Left lung (tissue), 10 donors: ENCODE measurements around the gene ABHD16A. TPM values are rescaled to one million over a fixed set of nuclear protein-coding genes. Genes with fewer than 3 reads are reported as not detected.

Experiments used
- ATAC-seq: fragments of 200-7000 bp; cut with Tn5 transposase; one replicate; pipeline ENCODE4 v1.9.1; 2020; ENCODE audit warnings: moderate library complexity
- DNase-seq, 4 donors: peaks; one replicate each; pipeline ENCODE4 v3.0.0-alpha.2; 2013 to 2020
- H3K27ac ChIP-seq, 2 donors: fragments of 200-600 bp; sonication (generic) in 1 of 2; one replicate each; pipeline versions ENCODE4 v1.5.0 to v1.8.0; 2020 to 2021
- H3K27me3 ChIP-seq, 2 donors: fragments of 200-600 bp; sonication (generic) in 1 of 2; one replicate each; pipeline versions ENCODE4 v1.5.0 to v1.8.0; 2020 to 2021
- H3K36me3 ChIP-seq, 2 donors: fragments of 200-600 bp; sonication (generic) in 1 of 2; one replicate each; pipeline versions ENCODE4 v1.5.0 to v1.8.0; 2020 to 2021
- H3K4me1 ChIP-seq, 2 donors: fragments of 200-600 bp; one replicate each; pipeline ENCODE4 v1.8.0; 2021
- H3K4me3 ChIP-seq, 2 donors: fragments of 200-600 bp; sonication (generic) in 1 of 2; one replicate each; pipeline versions ENCODE4 v1.5.0 to v1.8.0; 2020 to 2021; ENCODE audit warnings: mild to moderate bottlenecking in 1 of 2
- H3K9me3 ChIP-seq, 2 donors: fragments of 200-600 bp; sonication (generic) in 1 of 2; one replicate each; pipeline versions ENCODE4 v1.5.0 to v1.8.0; 2020 to 2021
- intact Hi-C, 2 donors: fragments of 100-400 bp; cut with DNase I; formaldehyde crosslinking; loops; one replicate each; pipeline versions ENCODE4 v1.11.2 to v1.14.2; 2022
- polyA plus RNA-seq, 6 donors: library from polyadenylated mRNA; unstranded; fragments of 120-200 nt; gene quantifications; one replicate each; pipeline ENCODE4 v1.2.1, GENCODE V29; 2013; ENCODE audit not compliant: insufficient read length in 6 of 6
- total RNA-seq, 2 donors: library from RNA; stranded (reverse); fragmentation: NEBNext Ultra II Directional; extraction: Animal tissue kit (Norgen Biotek cat#: 25700); gene quantifications; one replicate each; pipeline ENCODE4 v1.2.1, GENCODE V29; 2021
- TF ChIP-seq, protein P1 (sequence below), 2 donors: fragments of 200-600 bp; sonication (generic) in 1 of 2; IDR thresholded peaks; one replicate each; pipeline versions ENCODE4 v1.5.0 to v1.8.0; 2021; ENCODE audit warnings: antibody characterized with exemption in 2 of 2
- donor health status: DM: no; HTN: yes; CAD: no.
- donor health status: DM: no; HTN: no; CAD: no.

The ABHD16A gene
- total and polyA plus RNA-seq, 8 donors: 53.6 to 63.9 (median 58.1) TPM

DNA sequence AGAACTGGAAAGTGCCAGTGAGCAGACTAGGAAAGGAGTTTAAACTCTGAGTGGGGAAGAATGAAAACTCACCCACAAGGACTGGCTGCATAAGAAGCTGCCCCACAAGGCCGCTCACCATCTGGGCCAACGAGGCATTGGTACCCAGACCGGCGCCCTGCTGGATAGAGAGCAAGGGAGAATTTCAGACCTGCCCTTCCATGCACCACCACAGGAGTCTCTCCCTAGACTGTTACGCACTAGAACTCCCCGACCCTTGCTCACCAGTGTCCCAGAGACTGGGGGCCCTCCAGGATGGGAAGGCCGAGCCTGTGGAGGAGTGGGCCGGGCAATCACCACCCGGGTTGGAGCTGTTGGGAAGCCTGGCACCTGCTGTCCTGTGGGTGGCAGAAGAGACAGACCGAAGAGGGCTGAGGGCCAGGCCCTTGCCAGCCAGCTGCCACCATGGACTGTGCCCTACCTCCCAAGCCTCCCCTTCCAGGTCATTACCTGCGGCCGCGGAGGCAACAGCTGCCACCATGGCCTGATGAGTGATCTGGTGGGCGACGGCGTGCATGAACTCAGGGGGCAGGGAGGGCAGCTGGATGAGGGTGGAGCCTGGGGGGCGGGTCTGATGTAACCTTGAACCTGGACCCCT is 59.2 kb downstream of the ABHD16A start:
- Histone ChIP-seq H3K9me3 (no peaks in the 10 kb centered on the region), H3K4me1 (no peaks in the 10 kb centered on the region), H3K27me3 (no peaks in the 10 kb centered on the region), H3K36me3 (peaks cover 0 to 100% of the 10 kb centered on the region in 2 donors), H3K27ac (no peak overlapping the region), H3K4me3 (no peak overlapping the region)
- ATAC-seq (no peak), DNase-seq (no peak)
- TF ChIP-seq, protein P1, sequence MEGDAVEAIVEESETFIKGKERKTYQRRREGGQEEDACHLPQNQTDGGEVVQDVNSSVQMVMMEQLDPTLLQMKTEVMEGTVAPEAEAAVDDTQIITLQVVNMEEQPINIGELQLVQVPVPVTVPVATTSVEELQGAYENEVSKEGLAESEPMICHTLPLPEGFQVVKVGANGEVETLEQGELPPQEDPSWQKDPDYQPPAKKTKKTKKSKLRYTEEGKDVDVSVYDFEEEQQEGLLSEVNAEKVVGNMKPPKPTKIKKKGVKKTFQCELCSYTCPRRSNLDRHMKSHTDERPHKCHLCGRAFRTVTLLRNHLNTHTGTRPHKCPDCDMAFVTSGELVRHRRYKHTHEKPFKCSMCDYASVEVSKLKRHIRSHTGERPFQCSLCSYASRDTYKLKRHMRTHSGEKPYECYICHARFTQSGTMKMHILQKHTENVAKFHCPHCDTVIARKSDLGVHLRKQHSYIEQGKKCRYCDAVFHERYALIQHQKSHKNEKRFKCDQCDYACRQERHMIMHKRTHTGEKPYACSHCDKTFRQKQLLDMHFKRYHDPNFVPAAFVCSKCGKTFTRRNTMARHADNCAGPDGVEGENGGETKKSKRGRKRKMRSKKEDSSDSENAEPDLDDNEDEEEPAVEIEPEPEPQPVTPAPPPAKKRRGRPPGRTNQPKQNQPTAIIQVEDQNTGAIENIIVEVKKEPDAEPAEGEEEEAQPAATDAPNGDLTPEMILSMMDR (IDR thresholded peaks at IDR 0.05): no peak
- intact Hi-C loops: no loop called here

DNA sequence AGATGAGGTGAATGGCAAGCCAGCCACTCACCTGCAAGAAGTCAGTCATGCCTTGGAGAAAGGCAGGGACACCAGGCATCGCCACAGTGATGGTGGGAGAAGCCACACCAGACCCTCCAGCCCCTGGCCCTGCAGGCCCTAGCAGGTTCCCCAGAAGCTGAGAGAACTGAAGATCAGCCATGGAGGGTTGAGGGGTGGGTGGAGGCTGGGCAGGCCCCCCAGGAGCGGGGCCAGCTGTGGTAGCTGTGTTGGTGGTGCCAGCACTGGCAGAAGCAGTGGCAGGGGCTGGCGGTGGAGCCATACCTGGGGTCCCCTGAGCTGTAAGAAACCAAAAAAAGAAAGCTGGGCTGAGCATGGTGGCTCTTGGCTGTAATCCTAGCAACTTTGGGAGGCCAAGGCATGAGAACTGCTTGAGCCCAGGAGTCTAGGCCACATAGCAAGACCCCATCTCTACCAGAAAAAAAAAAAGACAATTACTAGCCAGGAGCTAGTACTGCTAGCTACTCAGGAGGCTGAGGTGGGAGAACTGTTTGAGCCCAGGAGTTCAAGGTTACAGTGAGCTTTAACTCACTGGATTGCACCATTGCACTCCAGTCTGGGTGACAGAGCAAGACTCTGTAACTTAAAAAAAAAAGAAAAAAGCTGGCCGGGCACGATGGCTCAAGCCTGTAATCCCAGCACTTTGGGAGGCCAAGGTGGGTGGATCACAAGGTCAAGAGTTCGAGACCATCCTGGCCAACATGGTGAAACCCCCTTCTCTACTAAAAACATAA is 60.1 kb downstream of the ABHD16A start:
- Histone ChIP-seq H3K27me3 (no peaks in the 10 kb centered on the region), H3K9me3 (no peaks in the 10 kb centered on the region), H3K4me3 (no peak overlapping the region), H3K27ac (no peak overlapping the region), H3K4me1 (no peaks in the 10 kb centered on the region), H3K36me3 (peaks cover 0 to 100% of the 10 kb centered on the region in 2 donors)
- TF ChIP-seq, protein P1 (IDR thresholded peaks at IDR 0.05): no peak
- no peak for DNase-seq
- intact Hi-C loops: no loop called here
- ATAC-seq: no peak

DNA sequence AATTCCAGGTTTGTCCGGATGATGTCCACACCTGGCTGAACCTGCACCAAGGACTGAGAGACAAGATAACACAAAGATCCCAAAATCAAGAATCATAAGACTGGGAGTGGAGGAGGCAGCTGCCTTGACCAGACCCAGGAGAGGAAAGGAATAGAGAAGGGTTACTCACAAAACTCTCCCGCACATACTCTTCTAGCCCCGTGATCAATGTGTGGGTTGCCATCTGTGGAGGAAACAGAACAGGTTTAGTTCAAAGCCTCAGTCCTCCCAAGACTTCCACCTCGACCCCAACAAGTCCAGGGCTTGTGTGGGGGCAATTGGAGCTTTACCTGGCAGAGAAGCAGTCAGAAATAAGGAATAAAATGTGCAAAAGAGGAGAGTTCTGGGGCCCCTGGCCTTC is 61.8 kb downstream of the ABHD16A start:
- no peak overlapping the region for H3K4me3 ChIP-seq
- H3K4me1 ChIP-seq: no peaks in the 10 kb centered on the region
- peaks cover 0 to 100% of the 10 kb centered on the region in 2 donors for H3K36me3 ChIP-seq
- DNase-seq: no peak
- ATAC-seq: no peak
- intact Hi-C loops: no loop called here
- TF ChIP-seq, protein P1 (IDR thresholded peaks at IDR 0.05): no peak
- no peaks in the 10 kb centered on the region for H3K27me3 ChIP-seq
- no peaks in the 10 kb centered on the region for H3K9me3 ChIP-seq
- no peak overlapping the region for H3K27ac ChIP-seq

DNA sequence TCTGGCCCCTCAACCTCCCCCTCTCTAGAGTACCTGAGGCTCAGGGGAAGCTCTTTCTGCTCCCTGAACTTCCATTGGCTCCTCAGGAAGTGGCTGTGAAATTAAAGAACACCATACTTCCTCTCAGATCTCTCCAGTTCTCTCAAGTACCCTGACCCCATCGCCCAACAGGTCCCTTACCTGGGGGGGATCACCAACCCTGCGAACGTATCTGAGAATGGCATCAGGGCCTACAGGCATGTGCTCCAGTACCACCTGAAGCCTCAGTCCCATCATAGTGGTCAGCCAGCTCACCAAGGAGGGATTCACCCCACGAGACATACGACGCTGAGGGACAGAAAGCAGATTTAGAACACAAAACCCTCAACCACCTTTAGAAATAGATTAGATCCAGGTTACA is 62.5 kb downstream of the ABHD16A start:
- TF ChIP-seq, protein P1 (IDR thresholded peaks at IDR 0.05): no peak
- Histone ChIP-seq H3K9me3 (no peaks in the 10 kb centered on the region), H3K27ac (no peak overlapping the region), H3K36me3 (peaks cover 0 to 100% of the 10 kb centered on the region in 2 donors), H3K4me1 (no peaks in the 10 kb centered on the region), H3K4me3 (no peak overlapping the region), H3K27me3 (no peaks in the 10 kb centered on the region)
- no peak for DNase-seq
- ATAC-seq: no peak
- intact Hi-C loops: no loop called here

DNA sequence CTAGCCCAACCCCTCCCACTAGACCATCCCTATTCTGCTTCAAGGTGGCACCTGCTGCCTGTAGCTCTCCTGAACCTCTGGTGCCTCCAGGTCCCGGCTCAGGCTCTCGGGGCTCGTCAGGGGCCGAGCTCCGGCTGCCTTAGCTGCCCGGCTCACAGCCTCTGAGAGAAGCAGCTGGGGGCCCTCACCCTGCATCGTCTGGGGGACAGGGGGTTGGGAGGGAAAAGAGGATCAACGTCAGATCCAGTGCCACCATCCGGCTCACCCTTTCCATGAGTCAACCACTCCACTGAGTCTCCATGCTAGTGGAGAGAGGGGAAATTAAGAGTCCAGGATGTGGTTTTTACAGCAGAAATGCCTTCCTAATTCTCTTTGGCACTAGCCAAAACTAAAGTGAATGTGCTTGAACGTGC is 63.7 kb downstream of the ABHD16A start:
- TF ChIP-seq, protein P1 (IDR thresholded peaks at IDR 0.05): no peak
- DNase-seq (no peak), ATAC-seq (no peak)
- Histone ChIP-seq H3K27ac (no peak overlapping the region), H3K36me3 (peaks cover 0 to 100% of the 10 kb centered on the region in 2 donors), H3K4me3 (no peak overlapping the region), H3K9me3 (no peaks in the 10 kb centered on the region), H3K4me1 (no peaks in the 10 kb centered on the region), H3K27me3 (no peaks in the 10 kb centered on the region)
- intact Hi-C loops: no loop called here
